ENCODE data around the gene TXNDC5.

DNA sequence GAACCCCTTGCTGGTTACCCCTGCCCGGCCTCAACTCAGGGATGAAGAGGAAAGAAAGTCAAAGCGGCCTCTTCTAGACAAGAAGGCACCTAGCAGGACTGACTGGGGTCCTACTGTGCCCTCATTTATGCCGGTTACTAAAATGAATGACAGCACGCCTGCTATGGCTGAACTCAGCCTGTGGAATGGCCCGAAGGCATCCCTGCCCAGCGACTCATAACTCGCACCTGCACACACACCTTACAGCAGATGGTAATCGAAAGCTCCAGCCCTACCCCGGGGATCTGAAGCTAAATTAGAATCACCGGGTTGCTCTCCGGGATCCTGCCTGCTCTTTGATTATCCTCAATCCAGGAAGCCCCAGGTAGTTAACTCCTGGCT, 747 bp upstream of the TXNDC5 start:
- TF ChIP-seq EZH2phosphoT487 (IDR thresholded peaks at IDR 0.05; ENCODE audit: low read length): no peak
- TF ChIP-seq, protein P1, sequence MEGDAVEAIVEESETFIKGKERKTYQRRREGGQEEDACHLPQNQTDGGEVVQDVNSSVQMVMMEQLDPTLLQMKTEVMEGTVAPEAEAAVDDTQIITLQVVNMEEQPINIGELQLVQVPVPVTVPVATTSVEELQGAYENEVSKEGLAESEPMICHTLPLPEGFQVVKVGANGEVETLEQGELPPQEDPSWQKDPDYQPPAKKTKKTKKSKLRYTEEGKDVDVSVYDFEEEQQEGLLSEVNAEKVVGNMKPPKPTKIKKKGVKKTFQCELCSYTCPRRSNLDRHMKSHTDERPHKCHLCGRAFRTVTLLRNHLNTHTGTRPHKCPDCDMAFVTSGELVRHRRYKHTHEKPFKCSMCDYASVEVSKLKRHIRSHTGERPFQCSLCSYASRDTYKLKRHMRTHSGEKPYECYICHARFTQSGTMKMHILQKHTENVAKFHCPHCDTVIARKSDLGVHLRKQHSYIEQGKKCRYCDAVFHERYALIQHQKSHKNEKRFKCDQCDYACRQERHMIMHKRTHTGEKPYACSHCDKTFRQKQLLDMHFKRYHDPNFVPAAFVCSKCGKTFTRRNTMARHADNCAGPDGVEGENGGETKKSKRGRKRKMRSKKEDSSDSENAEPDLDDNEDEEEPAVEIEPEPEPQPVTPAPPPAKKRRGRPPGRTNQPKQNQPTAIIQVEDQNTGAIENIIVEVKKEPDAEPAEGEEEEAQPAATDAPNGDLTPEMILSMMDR (IDR thresholded peaks at IDR 0.05; ENCODE audit: low read length): no peak
- TF ChIP-seq EZH2 (optimal IDR thresholded peaks at IDR 0.05; ENCODE audit: low read depth, low read length): no peak

All from MM.1S (cell line).